Measurements from ENCODE around the gene MRS2.

GRCh38 chr6:24444588-24444987 is 41.9 kb downstream of the MRS2 start:
- TF ChIP-seq CTCF (IDR thresholded peaks at IDR 0.05) (no peak), EP300 (IDR thresholded peaks at IDR 0.05) (no peak), POLR2A (IDR thresholded peaks at IDR 0.05) (no peak)
